Spinal cord (tissue), 4 donors: ENCODE measurements around the gene NHP2. TPM values are rescaled to one million over a fixed set of nuclear protein-coding genes. Genes with fewer than 3 reads are reported as not detected.

Experiments
- polyA plus RNA-seq, 2 donors: library from polyadenylated mRNA; unstranded; fragments of 120-200 nt; gene quantifications; one replicate each; pipeline ENCODE4 v1.2.1, GENCODE V29; 2013; ENCODE audit not compliant: insufficient read length in 2 of 2
- total RNA-seq, 2 donors: library from RNA; depleted of rRNA in 1 of 2; stranded (reverse); fragments of 120-200 nt in 1 of 2; fragments of >200 nt in 1 of 2; gene quantifications; one replicate each; pipeline versions ENCODE4 v1.2.3 to v1.2.4, GENCODE V29; 2013 to 2014

The NHP2 gene
- total and polyA plus RNA-seq, 4 donors, result 58.5 to 155 (median 134) TPM

Other genes starting within 250 kb of the NHP2 start
- gene PROP1, start 157.6 kb downstream of the NHP2 start, total RNA-seq, result not detected
- gene PROP1, start 157.6 kb downstream of the NHP2 start, polyA plus RNA-seq, result not detected
- 1 to 10 TPM; 5.5 to 6.1 TPM for gene N4BP3, start 40.4 kb downstream of the NHP2 start, total RNA-seq
- 10 to 100 TPM; 10.3 to 11.3 TPM for gene N4BP3, start 40.4 kb downstream of the NHP2 start, polyA plus RNA-seq
- gene RMND5B, start 22.9 kb downstream of the NHP2 start, total RNA-seq, result 10 to 100 TPM; 17.7 to 27.7 TPM
- 10 to 100 TPM; 38.6 to 43.8 TPM for gene RMND5B, start 22.9 kb downstream of the NHP2 start, polyA plus RNA-seq
- gene GMCL2, start 33.5 kb upstream of the NHP2 start, total RNA-seq, result not detected
- under 1 TPM in 1 of 2 donors, not detected in 1; 0.10 TPM for gene GMCL2, start 33.5 kb upstream of the NHP2 start, polyA plus RNA-seq
- 10 to 100 TPM; 30.8 to 49.0 TPM for gene HNRNPAB, start 50.6 kb upstream of the NHP2 start, total RNA-seq
- 100 to 1,000 TPM; 123 to 128 TPM for gene HNRNPAB, start 50.6 kb upstream of the NHP2 start, polyA plus RNA-seq
- 10 to 100 TPM; 24.1 to 59.7 TPM for gene PHYKPL, start 78.9 kb upstream of the NHP2 start, total RNA-seq
- 10 to 100 TPM; 42.9 to 78.0 TPM for gene PHYKPL, start 78.9 kb upstream of the NHP2 start, polyA plus RNA-seq